ENCODE data around the gene MUC5B.

The MUC5B gene

GRCh38 chr11:1305063-1305495 lies 82.2 kb downstream of the MUC5B start:
- no peak for DNase-seq (ENCODE audit: insufficient read length)
- no peak for FAIRE-seq

GRCh38 chr11:1305501-1306056 lies 82.7 kb downstream of the MUC5B start:
- no peak for FAIRE-seq
- TF ChIP-seq POLR2A (IDR thresholded peaks at IDR 0.05; ENCODE audit: low read depth, low read length) (no peak), TAF1 (IDR thresholded peaks at IDR 0.05; ENCODE audit: borderline replicate concordance, low read depth, low read length) (no peak), POLR2AphosphoS5 (IDR thresholded peaks at IDR 0.05; ENCODE audit: low read depth, low read length) (no peak)
- no peak for DNase-seq (ENCODE audit: insufficient read length)

More at GRCh38 chr11:1305063-1305495, 82.2 kb downstream of the MUC5B start:
- TF ChIP-seq TAF1 (IDR thresholded peaks at IDR 0.05; ENCODE audit: borderline replicate concordance, low read depth, low read length) (no peak), POLR2A (IDR thresholded peaks at IDR 0.05; ENCODE audit: low read depth, low read length) (no peak), POLR2AphosphoS5 (IDR thresholded peaks at IDR 0.05; ENCODE audit: low read depth, low read length) (no peak)

- FAIRE-seq (no peak), DNase-seq (ENCODE audit: insufficient read length) (no peak)
- TF ChIP-seq POLR2A (IDR thresholded peaks at IDR 0.05; ENCODE audit: low read depth, low read length) (no peak), POLR2AphosphoS5 (IDR thresholded peaks at IDR 0.05; ENCODE audit: low read depth, low read length) (no peak), TAF1 (IDR thresholded peaks at IDR 0.05; ENCODE audit: borderline replicate concordance, low read depth, low read length) (no peak)
Observed at GRCh38 chr11:1306186-1307162, 83.6 kb downstream of the MUC5B start.

- TF ChIP-seq TAF1 (IDR thresholded peaks at IDR 0.05; ENCODE audit: borderline replicate concordance, low read depth, low read length), result no peak
- no peak for TF ChIP-seq POLR2AphosphoS5 (IDR thresholded peaks at IDR 0.05; ENCODE audit: low read depth, low read length)
- no peak for TF ChIP-seq POLR2A (IDR thresholded peaks at IDR 0.05; ENCODE audit: low read depth, low read length)
- FAIRE-seq (peak; percentile 56), DNase-seq (ENCODE audit: insufficient read length) (no peak)
Observed at GRCh38 chr11:1307163-1307870, 84.5 kb downstream of the MUC5B start.

- DNase-seq (ENCODE audit: insufficient read length) (no peak), FAIRE-seq (no peak)
- TF ChIP-seq POLR2AphosphoS5 (IDR thresholded peaks at IDR 0.05; ENCODE audit: low read depth, low read length) (no peak), TAF1 (IDR thresholded peaks at IDR 0.05; ENCODE audit: borderline replicate concordance, low read depth, low read length) (no peak)
Observed at GRCh38 chr11:1307998-1308742, 85.3 kb downstream of the MUC5B start.

- peak; percentile 80 for FAIRE-seq
- TF ChIP-seq POLR2AphosphoS5 (IDR thresholded peaks at IDR 0.05; ENCODE audit: low read depth, low read length) (no peak), POLR2A (IDR thresholded peaks at IDR 0.05; ENCODE audit: low read depth, low read length) (no peak), TAF1 (IDR thresholded peaks at IDR 0.05; ENCODE audit: borderline replicate concordance, low read depth, low read length) (no peak)
- no peak for DNase-seq (ENCODE audit: insufficient read length)
Observed at GRCh38 chr11:1308743-1309497, 86.1 kb downstream of the MUC5B start.

- FAIRE-seq (peak; percentile 99), DNase-seq (ENCODE audit: insufficient read length) (peak; percentile 100)
- TF ChIP-seq POLR2AphosphoS5 (IDR thresholded peaks at IDR 0.05; ENCODE audit: low read depth, low read length) (peak; percentile 48; the same call in 1 of the 2 replicates), POLR2A (IDR thresholded peaks at IDR 0.05; ENCODE audit: low read depth, low read length) (peak; percentile 87), TAF1 (IDR thresholded peaks at IDR 0.05; ENCODE audit: borderline replicate concordance, low read depth, low read length) (no peak)
Observed at GRCh38 chr11:1309498-1310317, 86.8 kb downstream of the MUC5B start, which contains the start of gene TOLLIP. Gene TOLLIP (minus strand): TSS chr11:1309632. CDS start chr11:1309498, 134 bp downstream.

- DNase-seq (ENCODE audit: insufficient read length) (no peak), FAIRE-seq (peak; percentile 56)
- TF ChIP-seq POLR2A (IDR thresholded peaks at IDR 0.05; ENCODE audit: low read depth, low read length) (no peak), TAF1 (IDR thresholded peaks at IDR 0.05; ENCODE audit: borderline replicate concordance, low read depth, low read length) (no peak), POLR2AphosphoS5 (IDR thresholded peaks at IDR 0.05; ENCODE audit: low read depth, low read length) (no peak)
Observed at GRCh38 chr11:1310318-1310687, 87.4 kb downstream of the MUC5B start.

- FAIRE-seq (no peak), DNase-seq (ENCODE audit: insufficient read length) (no peak)
- TF ChIP-seq POLR2AphosphoS5 (IDR thresholded peaks at IDR 0.05; ENCODE audit: low read depth, low read length) (no peak), POLR2A (IDR thresholded peaks at IDR 0.05; ENCODE audit: low read depth, low read length) (no peak), TAF1 (IDR thresholded peaks at IDR 0.05; ENCODE audit: borderline replicate concordance, low read depth, low read length) (no peak)
Observed at GRCh38 chr11:1310772-1311468, 88.1 kb downstream of the MUC5B start.
